Measurements from ENCODE around the gene OR5AC2.

The OR5AC2 gene

DNA sequence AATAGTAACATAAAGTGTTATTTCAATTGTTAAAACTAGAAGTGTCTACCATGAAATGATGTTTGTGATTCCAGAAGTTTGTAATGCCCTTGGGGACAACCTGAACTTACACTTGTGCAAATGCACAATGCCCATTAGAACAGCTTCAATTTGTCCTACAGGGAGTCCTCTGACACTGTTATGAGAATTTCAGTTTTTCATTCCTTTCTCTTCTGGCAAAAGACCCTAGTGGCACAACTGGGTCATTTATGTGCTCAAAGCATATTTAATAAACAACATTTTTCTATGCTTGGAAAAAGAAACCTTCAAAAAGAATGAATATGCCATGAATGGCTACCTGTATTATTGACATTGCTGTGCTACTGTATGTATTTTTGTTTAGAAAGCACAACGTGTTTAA is 43.4 kb downstream of the OR5AC2 start, which contains the start of gene OR5H1:
OR5H1 (plus strand) TSS at position 301 of the 400 bp plus-strand sequence. CDS start 1,977 bp downstream, outside the sequence.
- H3K9me3 ChIP-seq (ENCODE audit: control insufficient read depth in 2 of 2, low read length in 2 of 2) = no peaks in the 10 kb centered on the region
- H3K27ac ChIP-seq (ENCODE audit: low read depth in 2 of 2, low read length in 2 of 2) = no peak within 1 kb of the TSS
- H3K4me1 ChIP-seq (ENCODE audit: control insufficient read depth in 2 of 2, insufficient read depth in 2 of 2, low read length in 2 of 2) = no peaks in the 10 kb centered on the region
- H3K9ac ChIP-seq (ENCODE audit: low read depth in 1 of 2, low read length in 2 of 2) = no peak within 1 kb of the TSS
- no peak within 1 kb of the TSS for H3K4me3 ChIP-seq (ENCODE audit: low read length in 2 of 2)
- no peaks in the 10 kb centered on the region for H3K36me3 ChIP-seq (ENCODE audit: control insufficient read depth in 2 of 2, insufficient read depth in 2 of 2, low read length in 2 of 2)
- H3K27me3 ChIP-seq (ENCODE audit: control insufficient read depth in 2 of 2, insufficient read depth in 2 of 2, low read length in 2 of 2) = no peaks in the 10 kb centered on the region

DNA sequence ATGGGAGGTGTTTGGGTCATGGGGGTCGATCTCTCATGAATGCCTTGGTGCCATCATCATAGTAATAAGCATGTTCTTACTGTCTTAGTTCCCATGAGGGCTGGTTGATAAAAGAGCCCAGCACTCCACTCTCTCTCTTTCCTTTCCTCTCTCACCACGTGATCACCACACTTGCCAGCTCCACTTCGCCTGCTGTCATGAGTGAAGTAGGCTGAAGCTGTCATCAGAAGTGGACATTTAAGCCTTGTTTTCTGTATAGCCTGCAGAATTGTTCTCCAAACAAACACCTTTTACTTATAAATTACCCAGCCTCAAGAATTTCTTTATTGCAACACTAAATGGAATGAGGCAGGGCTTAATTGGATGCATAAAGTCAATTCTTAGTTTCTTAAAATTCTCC is 49.7 kb downstream of the OR5AC2 start:
- Histone ChIP-seq H3K36me3 (ENCODE audit: control insufficient read depth in 2 of 2, insufficient read depth in 2 of 2, low read length in 2 of 2) (no peaks in the 10 kb centered on the region), H3K27ac (ENCODE audit: low read depth in 2 of 2, low read length in 2 of 2) (no peak overlapping the region), H3K27me3 (ENCODE audit: control insufficient read depth in 2 of 2, insufficient read depth in 2 of 2, low read length in 2 of 2) (no peaks in the 10 kb centered on the region), H3K4me1 (ENCODE audit: control insufficient read depth in 2 of 2, insufficient read depth in 2 of 2, low read length in 2 of 2) (no peaks in the 10 kb centered on the region), H3K9ac (ENCODE audit: low read depth in 1 of 2, low read length in 2 of 2) (no peak overlapping the region), H3K4me3 (ENCODE audit: low read length in 2 of 2) (no peak overlapping the region), H3K9me3 (ENCODE audit: control insufficient read depth in 2 of 2, low read length in 2 of 2) (no peaks in the 10 kb centered on the region)
